Gastroesophageal sphincter (tissue), 4 donors: ENCODE data around the gene COL4A5. TPM values are rescaled to one million over a fixed set of nuclear protein-coding genes. Genes with fewer than 3 reads are reported as not detected.
"Not testable (repeated sequence)": the region's sequence is repeated elsewhere in the genome, so short reads cannot be mapped to it uniquely, and the experiment has no call there.

ENCODE experiments used
- ATAC-seq: fragments of 150-250 bp; one replicate; pipeline ENCODE4 v1.9.1; 2016; ENCODE audit warnings: mild to moderate bottlenecking, moderate library complexity
- H3K27ac ChIP-seq, 4 donors: fragments of 200-600 bp; sonication (generic) in 3 of 4; 1 replicate in 3 of 4; 2 replicates in 1 of 4; pipeline ENCODE4 v1.5.1; 2016 to 2019
- H3K27me3 ChIP-seq: fragments of 200-600 bp; sonication (generic); one replicate; pipeline ENCODE4 v1.5.1; 2019
- H3K36me3 ChIP-seq, 2 donors: fragments of 200-600 bp; sonication (generic); one replicate each; pipeline ENCODE4 v1.5.1; 2019; ENCODE audit warnings: control low read depth in 1 of 2
- H3K4me1 ChIP-seq, 3 donors: fragments of 200-600 bp; sonication (generic); 1 replicate in 2 of 3; 2 replicates in 1 of 3; pipeline ENCODE4 v1.5.1; 2016 to 2019; ENCODE audit warnings: control low read depth in 2 of 3
- H3K4me3 ChIP-seq, 2 donors: fragments of 200-600 bp; sonication (generic); one replicate each; pipeline ENCODE4 v1.5.1; 2019; ENCODE audit warnings: mild to moderate bottlenecking in 1 of 2, moderate library complexity in 1 of 2
- H3K9me3 ChIP-seq, 3 donors: fragments of 200-600 bp; sonication (generic); one replicate each; pipeline ENCODE4 v1.5.1; 2017 to 2019; ENCODE audit warnings: control low read depth in 2 of 3
- CTCF ChIP-seq, 4 experiments: fragments of 200-600 bp in 2 of 4; fragments of 450-650 bp in 2 of 4; sonication (generic) in 1 of 4; IDR thresholded peaks; one replicate each; pipeline ENCODE4 v1.5.1; 2017 to 2019; ENCODE audit warnings: antibody characterized with exemption in 4 of 4, mild to moderate bottlenecking in 2 of 4, moderate library complexity in 2 of 4
- EP300 ChIP-seq: sonication (generic); formaldehyde crosslinking; IDR thresholded peaks from one replicate; pipeline ENCODE4 v1.6.1; 2017; ENCODE audit warnings: antibody characterized with exemption, mild to moderate bottlenecking
- POLR2A ChIP-seq, 2 donors: fragments of 450-650 bp; IDR thresholded peaks; one replicate each; pipeline ENCODE4 v1.6.1; 2017; ENCODE audit warnings: antibody characterized with exemption in 2 of 2, mild to moderate bottlenecking in 2 of 2, moderate library complexity in 1 of 2
- POLR2AphosphoS5 ChIP-seq: sonication (generic); formaldehyde crosslinking; IDR thresholded peaks from one replicate; pipeline ENCODE4 v1.6.1; 2017; ENCODE audit warnings: antibody characterized with exemption
- WGBS, 2 donors: methylation state at CpG; one replicate each; pipeline ENCODE4 v1.1.5; 2018; ENCODE audit warnings: low coverage in 1 of 2; 5-methylcytosine and 5-hydroxymethylcytosine counted together
- total RNA-seq, 4 donors: library from RNA; depleted of rRNA; stranded (reverse); fragments of >200 nt; gene quantifications; one replicate each; pipeline ENCODE4 v1.1.0, GENCODE V29; 2016

The COL4A5 gene
- 100 to 1,000 TPM; 163 to 583 (median 317) TPM for total RNA-seq

DNA sequence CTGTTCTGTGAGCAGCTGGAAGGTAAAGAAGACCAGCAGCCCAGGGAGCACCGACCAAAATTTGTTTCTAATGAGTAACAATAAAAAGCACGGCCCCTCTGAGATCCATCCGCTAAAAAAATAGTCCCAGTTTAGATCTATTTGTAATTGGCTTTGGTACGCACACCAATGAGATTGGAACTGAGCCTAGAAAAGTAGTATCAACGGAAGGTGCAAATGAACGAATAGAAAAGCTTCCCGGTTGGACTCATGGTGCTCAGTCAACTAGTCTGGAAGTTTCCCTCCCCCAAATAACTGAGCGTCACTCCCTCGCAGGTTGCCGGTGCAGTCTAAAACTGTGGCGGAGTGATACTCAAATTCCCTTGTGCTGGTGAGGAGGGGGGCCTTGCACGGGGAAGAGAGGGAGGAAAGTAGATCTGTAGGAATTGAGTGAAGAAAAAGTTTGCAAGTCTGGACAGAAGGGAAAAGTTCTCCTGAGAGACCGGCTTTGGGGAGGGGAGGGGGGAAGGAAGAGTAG is at the start of gene COL4A5:
Gene COL4A5, plus strand, starts transcription at position 413 of the 517 bp plus-strand sequence. CDS start 288 bp downstream, outside the sequence.
- ATAC-seq: peak; percentile 80
- no peaks in the 10 kb centered on the region for H3K4me1 ChIP-seq
- peak within 1 kb of the TSS; percentile 61 to 95 for H3K4me3 ChIP-seq
- TF ChIP-seq POLR2AphosphoS5: no peak
- H3K27me3 ChIP-seq: no peaks in the 10 kb centered on the region
- peak within 1 kb of the TSS; percentile 80 to 85 (median 83) for H3K27ac ChIP-seq
- H3K9me3 ChIP-seq: no peaks in the 10 kb centered on the region
- no peaks in the 10 kb centered on the region for H3K36me3 ChIP-seq
- WGBS, 2 donors: 0 to 17% methylated on average over 5 to 11 of the region's 13 CpGs

DNA sequence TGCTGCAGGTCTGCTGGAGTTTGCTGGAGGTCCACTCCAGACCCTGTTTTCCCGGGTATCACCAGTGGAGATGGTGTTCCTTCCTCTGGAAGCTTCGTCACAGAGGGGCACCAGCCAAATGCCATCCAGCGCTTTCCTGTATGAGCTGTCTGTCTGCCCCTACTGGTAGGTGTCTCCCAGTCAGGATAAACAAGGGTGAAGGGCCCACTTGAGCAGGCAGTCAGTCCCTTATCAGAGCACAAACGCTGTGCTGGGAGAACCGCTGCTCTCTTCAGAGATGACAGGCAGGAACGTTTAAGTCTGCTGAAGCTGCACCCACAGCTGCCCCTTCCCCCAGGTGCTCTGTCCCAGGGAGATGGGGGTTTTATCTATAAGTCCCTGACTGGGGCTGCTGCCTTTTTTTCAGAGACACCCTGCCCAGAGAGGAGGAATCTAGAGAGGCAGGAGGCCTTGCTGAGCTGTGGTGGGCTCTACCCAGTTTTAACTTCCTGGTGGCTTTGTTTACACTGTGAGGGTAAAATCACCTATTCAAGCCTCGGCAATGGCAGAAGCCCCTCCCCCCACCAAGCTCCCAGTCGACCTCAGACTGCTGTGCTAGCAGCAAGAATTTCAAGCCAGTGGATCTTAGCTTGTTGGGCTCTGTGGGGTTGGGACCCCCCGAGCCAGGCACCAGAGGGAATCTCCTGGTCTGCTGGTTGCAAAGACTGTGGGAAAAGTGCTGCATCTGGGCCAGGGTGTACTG is 48.5 kb upstream of the COL4A5 start:
- not testable (repeated sequence) for ATAC-seq, H3K36me3 ChIP-seq, H3K27me3 ChIP-seq, H3K27ac ChIP-seq, H3K4me3 ChIP-seq, H3K4me1 ChIP-seq, H3K9me3 ChIP-seq
- 80% methylated on average over 2 of the region's 9 CpGs; no CpG with 5 or more reads in 1 of the 2 donors for WGBS, 2 donors

- Histone ChIP-seq H3K9me3 (no peaks in the 10 kb centered on the region), H3K4me1 (peaks cover 0 to 19% (median 0%) of the 10 kb centered on the region in 3 donors), H3K4me3 (no peak overlapping the region), H3K36me3 (no peaks in the 10 kb centered on the region), H3K27ac (peak overlapping the region in 3 of 4 donors; percentile 28 to 44 (median 43)), H3K27me3 (no peaks in the 10 kb centered on the region)
- no peak for TF ChIP-seq POLR2A (IDR thresholded peaks at IDR 0.05)
- no peak for TF ChIP-seq POLR2AphosphoS5
- no peak for TF ChIP-seq EP300
- no peak for TF ChIP-seq CTCF (IDR thresholded peaks at IDR 0.05)
- whole genome bisulfite sequencing, 2 donors: 50 to 60% methylated on average over 1 to 5 of the region's 6 CpGs
- ATAC-seq: no peak
Observed at GRCh38 chrX:108396188-108396891, 43.3 kb upstream of the COL4A5 start.

DNA sequence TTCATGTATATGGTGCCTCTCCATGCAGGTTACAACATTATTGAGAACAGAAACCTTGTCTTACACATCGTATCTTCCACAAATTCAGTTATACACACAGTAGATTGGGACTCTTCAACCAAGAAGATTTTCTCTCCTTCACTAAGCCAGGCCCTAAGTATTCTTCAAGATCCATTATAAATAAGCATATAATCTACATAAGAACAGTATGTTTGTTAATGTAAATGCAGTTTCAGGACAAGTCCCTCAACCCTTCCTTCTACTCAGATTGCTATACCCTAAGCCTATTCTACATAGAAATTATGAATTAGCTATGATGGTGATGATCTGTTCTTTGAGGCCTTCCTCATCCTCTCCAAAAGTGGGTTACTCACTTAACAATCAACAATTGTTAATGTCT is 42.7 kb upstream of the COL4A5 start:
- Histone ChIP-seq H3K36me3 (no peaks in the 10 kb centered on the region), H3K27ac (peak overlapping the region in 3 of 4 donors; percentile 28 to 44 (median 43)), H3K27me3 (no peaks in the 10 kb centered on the region), H3K4me3 (no peak overlapping the region), H3K4me1 (peaks cover 0 to 19% (median 0%) of the 10 kb centered on the region in 3 donors), H3K9me3 (no peaks in the 10 kb centered on the region)
- no peak for ATAC-seq
- 73 to 100% methylated on average over 1 of the region's 1 CpG for WGBS, 2 donors
- TF ChIP-seq EP300 (no peak), POLR2AphosphoS5 (no peak), POLR2A (IDR thresholded peaks at IDR 0.05) (no peak), CTCF (IDR thresholded peaks at IDR 0.05) (no peak)

DNA sequence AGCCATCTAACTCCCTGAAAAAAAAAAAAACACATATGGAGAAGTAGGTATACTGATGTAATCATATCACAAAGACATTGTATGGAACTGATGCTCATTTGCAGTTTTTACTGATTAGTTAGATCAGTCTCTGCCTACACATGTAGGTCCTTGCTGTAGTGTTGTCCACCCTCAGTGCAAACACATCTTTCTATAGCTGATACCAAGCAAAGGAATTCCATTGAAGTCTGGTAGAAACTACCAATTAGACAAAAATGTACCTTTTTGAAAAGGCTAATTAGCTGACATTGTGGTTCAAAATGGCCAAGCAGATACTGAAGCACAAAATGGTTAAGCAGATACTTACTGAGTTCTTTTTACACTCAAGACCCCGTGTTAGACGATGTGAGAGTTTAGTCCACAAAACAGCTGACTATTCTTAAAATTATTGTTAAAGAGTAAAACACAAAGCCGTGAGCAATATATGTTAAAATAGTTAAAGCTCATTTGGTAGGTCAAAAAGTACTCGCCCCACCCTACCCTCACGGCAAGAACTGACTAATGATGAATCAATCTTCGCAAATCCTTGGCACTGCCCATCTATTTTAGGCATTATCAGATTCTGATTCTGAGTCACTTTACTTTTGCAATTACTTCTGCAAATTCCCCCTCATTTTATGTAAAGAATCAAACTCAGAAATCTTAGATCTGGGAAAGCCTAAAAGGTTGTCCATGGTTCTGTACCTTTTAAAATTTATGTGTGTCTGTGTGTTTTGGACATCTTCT is 41.8 kb upstream of the COL4A5 start:
- TF ChIP-seq POLR2AphosphoS5 (no peak), POLR2A (IDR thresholded peaks at IDR 0.05) (no peak), CTCF (IDR thresholded peaks at IDR 0.05) (no peak), EP300 (no peak)
- no peaks in the 10 kb centered on the region for H3K27me3 ChIP-seq
- no peak for ATAC-seq
- no peaks in the 10 kb centered on the region for H3K36me3 ChIP-seq
- peaks cover 0 to 19% (median 0%) of the 10 kb centered on the region in 3 donors for H3K4me1 ChIP-seq
- no peaks in the 10 kb centered on the region for H3K9me3 ChIP-seq
- 59 to 78% methylated on average over 6 of the region's 6 CpGs for WGBS, 2 donors
- H3K27ac ChIP-seq: peak overlapping the region in 1 of 4 donors; percentile 45
- no peak overlapping the region for H3K4me3 ChIP-seq
